GM19455 (cell line): Measurements from ENCODE around the gene ABCB9.
"Not testable (repeated sequence)": the region's sequence is repeated elsewhere in the genome, so short reads cannot be mapped to it uniquely, and the experiment has no call there.

Experiments used
- ATAC-seq: cut with Tn5 transposase; IDR thresholded peaks from one replicate; pipeline ENCODE4 v1.9.1; 2021; ENCODE audit not compliant: unreplicated experiment

ABCB9 gene

DNA sequence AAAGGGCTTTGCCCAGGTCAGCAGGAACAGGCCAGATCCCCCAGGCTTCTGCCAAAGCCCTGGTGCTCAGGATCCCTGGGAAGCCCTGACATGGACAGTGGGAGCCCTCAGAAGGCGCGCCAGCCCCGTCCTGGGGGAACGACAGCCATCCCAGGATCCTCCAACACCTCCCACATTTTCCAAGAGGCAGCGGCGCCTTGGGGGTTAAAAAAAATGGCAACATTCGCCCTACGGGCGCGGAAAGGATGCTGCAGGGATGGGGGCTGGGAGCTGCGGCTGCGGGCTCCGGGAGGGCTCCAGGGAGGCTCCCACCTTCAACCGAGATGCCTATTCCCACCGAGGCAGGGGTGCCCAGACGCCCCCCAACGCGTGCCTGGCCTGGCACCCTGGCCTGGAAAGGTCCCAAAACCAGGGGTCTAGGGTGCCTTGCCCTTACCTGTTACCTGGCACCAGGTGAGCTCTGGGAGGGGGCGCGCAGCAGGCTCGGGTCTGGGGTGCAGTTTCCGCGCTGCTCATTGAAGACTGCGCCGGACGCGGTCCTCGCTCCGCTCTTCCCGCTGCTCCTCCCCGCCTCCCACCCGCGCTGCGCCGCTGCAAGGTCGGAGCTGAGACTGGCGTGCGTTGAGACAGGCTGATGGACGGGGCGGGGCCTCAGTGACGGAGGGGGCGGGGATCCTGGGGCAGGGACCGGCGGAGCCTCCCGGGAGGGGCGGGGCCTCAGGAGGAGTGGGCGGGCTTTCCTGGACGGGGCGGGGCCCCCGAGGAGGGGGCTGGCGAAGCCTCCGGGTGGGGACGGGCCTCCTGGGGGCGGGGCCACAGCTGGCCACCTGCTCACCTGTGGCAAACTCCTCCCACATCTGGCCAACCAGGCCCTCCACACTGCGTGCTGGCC is at the start of gene ABCB9:
Gene ABCB9, minus strand, starts transcription at position 613 of the 892 bp plus-strand sequence. CDS start 6,228 bp downstream, outside the sequence.
- peak; percentile 63 for ATAC-seq

DNA sequence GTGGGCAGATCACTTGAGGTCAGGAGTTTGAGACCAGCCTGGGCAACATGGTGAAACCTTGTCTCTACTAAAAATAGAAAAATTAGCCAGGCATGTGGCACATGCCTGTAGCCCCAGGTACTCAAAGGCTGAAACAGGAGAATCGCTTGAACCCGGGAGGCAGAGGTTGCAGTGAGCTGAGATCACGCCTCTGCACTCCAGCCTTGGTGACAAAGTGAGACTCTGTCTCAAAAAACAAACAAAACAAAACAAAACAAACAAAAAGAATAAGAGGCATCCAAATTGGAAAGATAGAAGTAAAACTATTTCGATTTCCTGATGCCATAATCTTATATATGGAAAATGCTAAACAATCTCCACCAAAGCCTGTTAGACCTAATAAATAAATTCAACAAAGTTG is 48.2 kb upstream of the ABCB9 start:
- ATAC-seq: not testable (repeated sequence)

DNA sequence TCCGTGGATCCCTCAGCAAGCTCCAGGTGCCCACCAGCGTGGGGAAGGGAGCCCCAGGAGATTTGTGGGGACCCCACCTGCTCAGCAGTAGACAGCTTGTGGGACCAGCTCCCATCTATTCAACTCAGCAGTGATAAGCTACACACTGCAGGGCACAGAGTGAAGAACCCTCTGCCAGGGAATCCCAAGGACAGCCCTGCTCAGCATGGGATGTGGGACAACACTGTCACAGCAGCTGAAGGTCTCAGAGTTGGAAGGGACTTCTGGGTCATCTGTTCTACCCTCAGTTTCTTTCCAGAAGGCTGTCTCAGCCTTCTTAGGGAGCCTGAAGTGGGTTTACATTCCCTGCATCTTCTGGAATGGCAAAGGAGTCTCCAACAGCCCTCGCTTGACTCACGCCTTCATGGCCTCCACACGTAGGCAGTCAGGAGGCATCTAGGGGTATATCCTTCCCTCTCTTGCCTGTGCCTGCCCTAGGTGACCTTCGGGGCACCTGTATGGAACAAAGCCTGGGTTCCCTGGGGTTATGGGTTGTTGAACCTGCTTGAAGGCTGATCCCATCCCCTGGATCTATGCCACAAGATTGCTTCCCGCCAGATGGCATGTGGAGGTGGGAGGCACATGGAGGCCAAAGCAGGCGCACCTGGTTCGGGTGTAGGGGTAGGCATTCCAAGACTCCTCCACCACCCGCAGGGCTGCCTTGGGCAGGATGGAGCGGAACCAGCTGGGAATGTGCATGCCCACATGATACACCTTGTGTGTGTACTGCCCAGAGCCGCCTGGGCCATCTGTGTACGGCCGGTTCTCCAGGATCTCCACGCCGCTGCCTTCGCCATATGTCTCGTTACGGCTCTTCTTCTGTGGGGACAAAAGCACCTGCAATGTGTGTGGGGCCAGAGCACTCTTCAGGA is 47.2 kb upstream of the ABCB9 start:
- ATAC-seq: no peak

DNA sequence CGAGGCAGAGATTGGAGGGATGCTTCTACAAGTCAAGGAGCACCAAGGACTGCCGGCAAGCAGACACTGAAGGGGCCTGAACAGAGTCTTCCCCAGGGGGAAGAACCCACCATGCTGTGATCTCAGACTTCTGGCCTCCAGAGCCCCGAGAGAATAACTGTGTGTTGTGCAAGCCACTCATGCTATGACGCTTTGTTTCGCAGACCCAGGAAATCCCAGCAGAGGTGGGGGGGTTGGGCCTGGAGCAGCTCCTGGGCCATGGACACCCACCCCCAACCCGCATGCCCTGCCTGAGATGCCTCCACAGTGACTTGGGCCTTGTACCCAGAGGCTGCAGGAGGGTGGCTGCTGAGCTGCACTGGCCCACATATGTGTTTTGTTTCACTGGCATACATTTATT is 45.4 kb upstream of the ABCB9 start:
- ATAC-seq: no peak

DNA sequence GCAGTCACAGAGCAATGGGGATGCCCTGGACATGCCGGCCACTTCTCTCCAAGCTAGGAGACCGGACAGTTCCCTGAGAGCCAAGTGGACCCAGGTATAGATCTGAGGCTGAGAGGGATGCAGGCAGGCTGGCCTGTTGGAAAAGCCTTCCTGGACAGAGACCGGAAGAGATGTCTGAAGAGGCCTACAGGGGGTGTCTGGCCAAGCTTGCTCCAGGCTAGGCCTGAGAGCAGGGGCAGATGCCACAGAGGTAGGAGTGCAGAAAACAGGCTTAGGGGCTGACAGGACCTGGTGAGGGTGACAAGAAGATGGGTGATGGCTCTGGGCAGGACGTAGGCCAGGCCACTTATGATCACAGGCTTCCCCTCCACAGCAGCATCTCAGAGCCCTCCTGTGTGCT is 44.4 kb upstream of the ABCB9 start:
- no peak for ATAC-seq

- ATAC-seq: no peak
These were observed 43.8 kb upstream of the ABCB9 start for GRCh38 chr12:123010110-123010509.

GRCh38 chr12:123006977-123007376 is 40.7 kb upstream of the ABCB9 start:
- ATAC-seq: no peak

DNA sequence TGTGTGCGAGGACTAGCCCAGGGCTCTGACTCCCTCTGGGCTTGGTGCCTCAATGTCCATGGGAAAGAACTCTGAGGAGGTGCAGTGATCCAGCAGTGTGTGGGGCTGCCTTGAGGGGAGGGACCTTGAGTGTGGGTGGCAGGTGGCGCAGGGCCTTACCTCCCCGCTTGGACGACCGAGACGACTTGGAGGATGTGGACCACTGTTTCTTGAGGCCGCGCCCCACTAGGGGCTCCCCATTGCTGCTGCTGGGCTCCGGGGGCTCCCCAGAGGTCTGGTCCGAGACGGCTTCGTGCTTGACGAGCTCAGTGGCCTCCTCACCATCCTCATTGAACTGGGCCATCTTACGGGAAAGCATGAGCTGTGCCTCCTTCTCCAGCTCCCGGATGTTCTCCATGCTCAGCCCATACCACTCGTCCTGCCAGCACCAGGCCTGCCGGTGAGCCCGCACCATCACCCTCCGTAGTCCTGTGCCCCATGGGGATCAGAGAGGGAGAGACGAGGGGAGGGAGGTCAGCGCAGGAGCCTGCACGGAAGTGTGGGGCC is 38.9 kb upstream of the ABCB9 start:
- no peak for ATAC-seq

DNA sequence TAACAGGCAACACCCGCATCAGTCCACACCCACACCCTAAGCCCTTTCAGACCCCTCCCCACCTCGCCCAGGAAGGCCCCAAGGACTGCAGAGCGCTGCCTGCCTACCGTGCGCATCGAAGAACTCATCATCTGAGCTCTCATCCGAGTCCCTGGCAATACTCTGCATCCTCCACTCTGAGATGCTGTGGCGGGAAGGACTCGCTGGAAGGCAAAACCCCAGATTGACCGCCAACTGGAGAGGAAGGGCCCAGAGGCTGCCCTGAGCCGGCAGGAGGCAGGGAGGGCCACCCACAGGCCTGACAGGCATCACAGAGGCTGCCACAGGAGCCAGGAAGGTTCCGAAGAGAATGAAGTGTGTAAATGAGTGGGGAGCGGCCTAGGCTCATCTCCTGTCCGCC is 38.0 kb upstream of the ABCB9 start:
- no peak for ATAC-seq

- ATAC-seq: no peak
These were observed 37.0 kb upstream of the ABCB9 start for GRCh38 chr12:123003257-123003656.

GRCh38 chr12:123001464-123001863 is 35.2 kb upstream of the ABCB9 start:
- ATAC-seq: no peak

- ATAC-seq: no peak
These were observed 34.3 kb upstream of the ABCB9 start for GRCh38 chr12:123000578-123000977.

DNA sequence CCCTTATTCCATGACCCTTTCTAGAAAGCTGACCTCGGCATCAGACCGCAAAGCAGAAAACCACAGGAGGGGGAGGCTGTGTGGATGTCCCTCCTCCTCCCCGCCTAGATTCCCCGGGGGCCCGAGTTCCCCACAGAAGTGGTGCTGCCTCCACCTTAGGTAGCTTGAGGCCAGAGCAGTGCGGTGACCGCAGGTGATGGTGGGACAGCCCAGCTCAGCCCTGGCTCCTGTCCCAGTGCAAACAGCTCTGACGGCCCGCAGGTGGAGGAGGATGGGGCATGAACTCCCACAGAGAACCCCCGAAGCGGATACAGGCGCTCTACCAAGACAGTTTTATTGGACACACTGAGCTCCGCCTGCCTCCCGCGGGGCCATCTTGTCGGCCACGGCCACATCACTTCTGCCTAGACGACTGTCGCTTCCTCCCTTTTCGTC is 33.7 kb upstream of the ABCB9 start:
- ATAC-seq: no peak

DNA sequence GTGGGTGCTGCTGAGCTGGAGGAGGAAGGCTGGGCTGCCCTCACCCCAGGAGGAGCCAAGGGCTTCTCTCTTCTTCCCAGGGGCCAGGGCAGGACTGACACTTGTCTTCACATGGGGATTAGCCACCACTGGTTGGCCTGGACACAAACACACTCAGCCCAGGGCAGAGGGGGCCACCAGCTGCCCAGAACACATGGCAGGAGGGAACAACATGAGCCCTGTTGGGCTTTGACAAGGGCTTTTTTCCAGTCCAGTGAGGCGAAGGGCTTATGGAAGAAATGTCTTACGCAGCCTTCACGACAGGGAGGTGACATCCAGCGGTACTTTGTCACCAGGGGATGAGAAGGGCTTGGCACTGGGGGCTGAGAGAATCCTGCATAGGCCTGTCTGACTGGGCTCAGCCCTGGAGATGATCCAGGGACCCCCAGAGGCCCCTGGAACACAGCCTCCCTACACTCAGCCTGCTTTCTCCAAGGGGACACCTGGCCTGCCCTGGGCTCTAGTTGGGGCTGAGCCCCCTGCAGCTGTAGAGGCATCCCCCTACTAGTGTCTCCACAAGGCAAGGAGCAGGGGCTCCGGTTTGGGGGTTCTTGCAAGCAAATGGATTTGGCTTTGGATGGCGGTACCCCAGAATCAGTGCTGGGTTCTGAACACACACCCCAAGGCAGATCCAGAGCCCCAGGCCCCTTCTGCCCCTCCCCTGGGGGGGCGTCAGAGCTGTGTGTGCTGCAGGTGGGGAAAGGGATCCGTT is 33.1 kb upstream of the ABCB9 start:
- no peak for ATAC-seq

- no peak for ATAC-seq
These were observed 32.1 kb upstream of the ABCB9 start for GRCh38 chr12:122998316-122998715.

DNA sequence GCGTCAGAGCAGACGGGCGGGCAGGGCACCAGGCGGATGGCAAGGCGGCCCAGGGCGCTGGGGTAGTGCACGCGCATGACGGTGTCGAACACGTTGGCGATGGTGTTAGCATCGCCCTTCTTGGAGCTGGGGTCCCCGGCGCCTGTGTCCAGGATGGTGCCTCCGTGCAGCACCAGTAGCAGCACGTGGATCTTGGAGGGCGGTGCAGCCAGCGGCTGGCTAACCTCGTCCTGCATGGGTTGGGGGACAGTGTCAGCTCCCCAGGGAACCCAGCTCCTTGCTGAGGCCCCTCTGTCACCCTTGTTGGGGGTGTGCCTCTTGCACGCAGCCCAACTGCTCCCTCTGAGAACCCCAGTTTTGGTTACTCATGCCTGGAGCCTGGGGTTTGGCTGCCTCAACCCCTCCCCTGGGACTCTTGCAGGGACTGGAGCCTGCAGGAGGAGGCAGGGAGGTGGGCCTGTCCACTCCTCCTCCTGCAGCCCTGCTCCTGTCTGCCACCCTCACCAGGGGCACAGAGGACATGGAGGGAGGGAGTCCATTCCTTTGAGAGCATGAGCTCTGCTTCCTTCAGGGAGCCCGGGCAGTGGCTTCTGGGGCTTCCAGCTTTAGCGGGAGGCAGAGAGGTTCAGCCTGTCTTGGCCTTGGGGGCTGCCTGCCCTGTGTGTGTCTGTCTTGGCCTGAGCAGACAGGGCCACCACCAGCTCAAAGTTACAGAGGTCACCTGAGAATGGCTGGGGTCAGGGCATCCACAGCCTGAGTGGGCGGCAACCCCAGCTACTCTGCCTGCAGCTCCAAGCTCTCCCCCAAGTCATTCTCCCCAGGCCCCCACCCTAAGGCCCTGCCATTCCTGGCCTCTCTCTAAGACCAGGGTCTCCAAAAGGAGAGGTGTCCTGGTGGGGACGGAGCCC is 31.3 kb upstream of the ABCB9 start:
- ATAC-seq: no peak

GRCh38 chr12:122996621-122997342 is 30.5 kb upstream of the ABCB9 start:
- no peak for ATAC-seq

- ATAC-seq: no peak
These were observed 29.9 kb upstream of the ABCB9 start for GRCh38 chr12:122996188-122996601.
